ENCODE measurements around the gene CDYL. TPM values are rescaled to one million over a fixed set of nuclear protein-coding genes. Genes with fewer than 3 reads are reported as not detected.

The CDYL gene
- total RNA-seq, 1 donor from 2014 or later, result 40.5 TPM

DNA sequence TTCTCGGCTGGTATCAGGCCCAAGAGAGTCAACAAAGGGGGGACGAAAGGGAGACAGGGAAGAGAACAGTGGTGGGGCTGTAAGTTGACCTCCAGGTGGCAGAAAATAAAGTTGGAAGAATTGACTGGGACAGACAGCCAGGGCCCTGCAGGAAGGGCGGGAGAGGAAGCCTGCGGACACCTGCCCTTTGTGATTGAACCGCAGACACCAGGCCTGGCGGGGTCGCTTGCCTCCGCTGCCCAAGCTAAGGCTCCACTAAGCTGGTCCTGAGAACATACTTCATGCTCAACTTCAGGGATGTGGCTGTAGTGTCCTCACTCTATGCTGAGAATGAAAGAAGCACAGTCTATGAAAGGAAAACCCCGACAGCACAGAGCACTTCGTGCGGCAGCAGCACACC, 173.9 kb downstream of the CDYL start:
- ATAC-seq, result no peak
- TF ChIP-seq CTCF (IDR thresholded peaks at IDR 0.05), result no peak
- no peaks in the 10 kb centered on the region for H3K27me3 ChIP-seq (ENCODE audit: low read depth)
- H3K27ac ChIP-seq, result no peak overlapping the region
- DNase-seq, result no peak
- H3K4me1 ChIP-seq, result no peaks in the 10 kb centered on the region
- H3K4me3 ChIP-seq, result no peak overlapping the region
- H3K36me3 ChIP-seq, result peaks cover 63% of the 10 kb centered on the region
- intact Hi-C loops (cut with DNase I), result no loop called here
- no peaks in the 10 kb centered on the region for H3K9me3 ChIP-seq

DNA sequence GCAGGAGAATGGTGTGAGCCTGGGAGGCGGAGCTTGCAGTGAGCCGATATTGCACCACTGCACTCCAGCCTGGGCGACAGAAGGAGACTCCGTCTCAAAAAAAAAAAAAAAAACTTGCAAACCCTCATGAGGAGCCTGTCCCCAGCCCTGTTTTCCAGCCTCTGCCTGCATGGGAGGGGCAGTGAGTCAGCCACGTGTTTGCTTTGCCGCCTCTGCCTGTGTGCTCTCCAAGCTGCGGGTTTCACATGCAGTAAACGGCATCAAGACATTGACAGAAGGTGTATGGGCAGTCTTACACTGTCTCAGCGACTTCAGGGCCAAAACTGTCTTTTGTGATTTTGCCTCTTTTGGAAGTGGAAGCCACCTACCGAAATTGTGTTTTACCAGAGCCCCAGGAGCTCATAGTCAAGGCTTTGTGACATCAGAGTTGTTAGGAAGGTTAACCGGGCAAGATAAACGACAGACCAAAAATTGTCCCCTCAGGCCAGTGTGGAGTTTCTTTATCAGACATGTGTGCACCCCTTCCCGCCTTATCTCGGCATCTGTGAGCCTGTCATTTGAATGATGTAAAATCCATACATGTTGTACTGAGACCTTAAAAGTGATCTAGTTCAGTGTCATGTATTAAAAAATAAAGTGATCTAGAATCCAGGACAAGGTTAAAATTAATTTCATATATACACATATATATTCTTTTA, 174.8 kb downstream of the CDYL start:
- Histone ChIP-seq H3K36me3 (peaks cover 54% of the 10 kb centered on the region), H3K4me3 (no peak overlapping the region), H3K27me3 (ENCODE audit: low read depth) (no peaks in the 10 kb centered on the region), H3K9me3 (no peaks in the 10 kb centered on the region), H3K27ac (no peak overlapping the region), H3K4me1 (no peaks in the 10 kb centered on the region)
- DNase-seq (no peak), ATAC-seq (no peak)
- intact Hi-C loops (cut with DNase I), result no loop called here
- no peak for TF ChIP-seq CTCF (IDR thresholded peaks at IDR 0.05)

GRCh38 chr6:4953440-4953839, 177.2 kb downstream of the CDYL start:
- Histone ChIP-seq H3K9me3 (no peaks in the 10 kb centered on the region), H3K27me3 (ENCODE audit: low read depth) (no peaks in the 10 kb centered on the region), H3K27ac (no peak overlapping the region), H3K36me3 (peaks cover 45% of the 10 kb centered on the region), H3K4me3 (no peak overlapping the region), H3K4me1 (no peaks in the 10 kb centered on the region)
- TF ChIP-seq CTCF (IDR thresholded peaks at IDR 0.05), result no peak
- intact Hi-C loops (cut with DNase I), result no loop called here
- DNase-seq, result no peak
- no peak for ATAC-seq

DNA sequence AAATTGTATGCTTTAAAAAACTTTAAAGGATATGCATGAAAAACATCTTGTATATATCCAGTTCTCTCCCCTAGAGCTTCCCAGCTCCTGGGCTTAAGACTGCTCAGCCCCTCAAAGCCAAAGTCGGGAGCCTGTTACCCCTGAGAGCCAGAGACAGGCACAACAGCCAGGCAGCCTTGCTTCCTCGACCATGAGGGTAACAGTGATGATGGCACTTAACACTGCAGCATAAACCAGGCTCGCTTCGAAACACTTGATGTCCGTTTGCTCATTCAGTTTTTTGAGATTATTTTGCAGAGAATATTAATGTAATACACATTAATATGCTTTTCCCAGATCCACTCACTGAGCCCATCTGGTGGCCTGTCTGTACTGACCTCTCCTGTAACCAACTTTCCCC, 180.4 kb downstream of the CDYL start:
- Histone ChIP-seq H3K4me3 (no peak overlapping the region), H3K27me3 (ENCODE audit: low read depth) (no peaks in the 10 kb centered on the region), H3K4me1 (no peaks in the 10 kb centered on the region), H3K27ac (no peak overlapping the region), H3K36me3 (peaks cover 32% of the 10 kb centered on the region), H3K9me3 (no peaks in the 10 kb centered on the region)
- DNase-seq (no peak), ATAC-seq (no peak)
- no peak for TF ChIP-seq CTCF (IDR thresholded peaks at IDR 0.05)
- intact Hi-C loops (cut with DNase I), result no loop called here

DNA sequence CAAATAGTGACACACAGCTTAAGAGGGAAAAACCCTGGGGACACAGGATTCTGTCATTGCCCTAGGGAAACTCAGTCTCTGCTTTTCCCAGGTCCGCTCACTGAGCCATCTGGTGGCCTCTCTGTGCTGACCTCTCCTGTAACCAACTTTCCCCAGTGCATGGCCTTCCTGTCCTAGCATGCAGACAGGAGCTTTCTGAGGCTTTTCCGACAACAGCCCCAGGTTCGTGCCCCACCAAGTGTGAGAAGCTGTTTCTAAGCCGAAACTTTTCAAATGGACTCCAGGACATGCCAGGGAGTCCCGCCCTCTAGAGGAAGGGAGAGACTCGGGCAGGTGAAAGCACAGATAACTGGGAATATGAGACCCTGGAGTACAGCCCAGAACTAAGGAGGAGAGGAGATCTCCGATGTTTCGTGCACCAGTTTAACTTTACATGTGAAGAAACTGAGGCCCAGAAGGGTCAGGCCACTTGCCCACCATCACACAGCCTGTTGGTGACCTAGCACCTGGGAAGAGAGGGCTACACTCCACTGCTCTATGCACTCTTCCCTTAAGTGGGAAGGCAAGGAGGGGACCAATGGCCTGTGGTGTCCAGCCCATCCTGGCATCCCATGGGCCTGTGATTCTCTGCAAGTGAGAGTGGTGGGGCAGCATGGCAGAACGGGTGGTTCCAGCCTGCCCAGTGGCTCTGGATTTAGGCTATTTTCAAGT, 181.5 kb downstream of the CDYL start:
- no peaks in the 10 kb centered on the region for H3K27me3 ChIP-seq (ENCODE audit: low read depth)
- H3K9me3 ChIP-seq, result no peaks in the 10 kb centered on the region
- intact Hi-C loops (cut with DNase I), result no loop called here
- H3K36me3 ChIP-seq, result peaks cover 22% of the 10 kb centered on the region
- no peak overlapping the region for H3K4me3 ChIP-seq
- H3K4me1 ChIP-seq, result no peaks in the 10 kb centered on the region
- H3K27ac ChIP-seq, result no peak overlapping the region
- ATAC-seq (no peak), DNase-seq (no peak)
- TF ChIP-seq CTCF (IDR thresholded peaks at IDR 0.05), result no peak
